ENCODE measurements around the gene AJUBA.
"Not testable (repeated sequence)": the region's sequence is repeated elsewhere in the genome, so short reads cannot be mapped to it uniquely, and the experiment has no call there.

The AJUBA gene

GRCh38 chr14:22982477-22983245, at the start of gene AJUBA:
Gene AJUBA, minus strand, starts transcription at chr14:22982551. Its CDS starts 285 bp downstream, at chr14:22982266.
- DNase-seq, result peak in 3 of 4 experiments; percentile 28 to 62 (median 43)

- no peak for DNase-seq
These were observed 48.6 kb upstream of the AJUBA start for GRCh38 chr14:23030936-23031335.

- no peak for DNase-seq
These were observed 46.4 kb upstream of the AJUBA start for GRCh38 chr14:23028799-23029198.

- no peak for DNase-seq
These were observed 42.9 kb upstream of the AJUBA start for GRCh38 chr14:23025151-23025814.

- DNase-seq, result no peak
These were observed 42.3 kb upstream of the AJUBA start for GRCh38 chr14:23024612-23025075.

- DNase-seq, result no peak
These were observed 41.4 kb upstream of the AJUBA start for GRCh38 chr14:23023795-23024152.

- no peak for DNase-seq
These were observed 40.9 kb upstream of the AJUBA start for GRCh38 chr14:23023022-23023794.

GRCh38 chr14:23021889-23022442, 39.6 kb upstream of the AJUBA start:
- no peak for DNase-seq

- DNase-seq, result no peak
These were observed 39.1 kb upstream of the AJUBA start for GRCh38 chr14:23021434-23021833.

- no peak for DNase-seq
These were observed 38.1 kb upstream of the AJUBA start for GRCh38 chr14:23020143-23021128.

- DNase-seq, result no peak
These were observed 35.8 kb upstream of the AJUBA start for GRCh38 chr14:23018107-23018506.

- no peak for DNase-seq
These were observed 34.7 kb upstream of the AJUBA start for GRCh38 chr14:23017091-23017490.

GRCh38 chr14:23015618-23016017, 33.3 kb upstream of the AJUBA start:
- no peak for DNase-seq

GRCh38 chr14:23013749-23014054, 31.4 kb upstream of the AJUBA start:
- DNase-seq, result not testable (repeated sequence)

- no peak for DNase-seq
These were observed 30.9 kb upstream of the AJUBA start for GRCh38 chr14:23013054-23013748.

GRCh38 chr14:23009939-23010726, 27.8 kb upstream of the AJUBA start, which contains the start of gene C14orf93:
Gene C14orf93, minus strand, starts transcription at chr14:23010143. Its CDS starts 11,120 bp downstream, at chr14:22999023.
- DNase-seq, result peak; percentile 26 to 77 (median 44)

GRCh38 chr14:23009483-23009938, 27.2 kb upstream of the AJUBA start:
- DNase-seq, result no peak

GRCh38 chr14:23008831-23009230, 26.5 kb upstream of the AJUBA start:
- DNase-seq, result no peak

GRCh38 chr14:23006544-23007419, 24.4 kb upstream of the AJUBA start:
- peak; percentile 84 to 94 (median 88) for DNase-seq

All from activated naive CD4-positive, alpha-beta T cell (primary cell).